Occipital lobe (tissue), 3 donors: ENCODE data around the gene LRRC56. TPM values are rescaled to one million over a fixed set of nuclear protein-coding genes. Genes with fewer than 3 reads are reported as not detected.

Experiments used
- DNase-seq: peaks from one replicate; lab custom pipeline; 2025; lab: John Stamatoyannopoulos, UW
- small RNA-seq: library from RNA; depleted of rRNA; stranded (forward); fragments of <200 nt; gene quantifications from one replicate; pipeline ENCODE3, GENCODE V24; 2014
- total RNA-seq: library from RNA; depleted of rRNA; stranded (reverse); fragments of >200 nt; gene quantifications from one replicate; pipeline ENCODE4 v1.2.3, GENCODE V29; 2014

Gene LRRC56
- total RNA-seq, 1 donor from 2014 or later: 1.1 TPM

- DNase-seq: no peak
Observed at GRCh38 chr11:592918-593317, 55.6 kb downstream of the LRRC56 start.

GRCh38 chr11:593347-593746 lies 56.0 kb downstream of the LRRC56 start:
- DNase-seq: no peak

- DNase-seq: no peak
Observed at GRCh38 chr11:595400-595799, 58.1 kb downstream of the LRRC56 start.

- DNase-seq: no peak
Observed at GRCh38 chr11:596374-596773, 59.0 kb downstream of the LRRC56 start.

- no peak for DNase-seq
Observed at GRCh38 chr11:597166-597725, 59.9 kb downstream of the LRRC56 start.

GRCh38 chr11:598005-598680 lies 60.8 kb downstream of the LRRC56 start:
- no peak for DNase-seq

GRCh38 chr11:601573-602245 lies 64.4 kb downstream of the LRRC56 start:
- DNase-seq: no peak

GRCh38 chr11:603154-603553 lies 65.8 kb downstream of the LRRC56 start:
- no peak for DNase-seq

Small RNA genes within 50 kb of the gene (small RNA-seq; reads per million reads assigned to genes)
- gene MIR210: 2.6 reads per million, percentile 86 among the genes with 10 or more reads in this experiment

Other genes starting within 250 kb of the LRRC56 start
- gene PGGHG, start 248.4 kb upstream of the LRRC56 start, total RNA-seq: 1.4 TPM
- not detected for gene IFITM5, start 238.0 kb upstream of the LRRC56 start, total RNA-seq
- 1.6 TPM for gene IFITM2, start 229.7 kb upstream of the LRRC56 start, total RNA-seq
- 6.9 TPM for gene IFITM1, start 223.5 kb upstream of the LRRC56 start, total RNA-seq
- 5.5 TPM for gene IFITM3, start 216.7 kb upstream of the LRRC56 start, total RNA-seq
- 99.5 TPM for gene B4GALNT4, start 168.0 kb upstream of the LRRC56 start, total RNA-seq
- gene PKP3, start 143.3 kb upstream of the LRRC56 start, total RNA-seq: under 0.01 TPM
- gene SIGIRR, start 122.5 kb upstream of the LRRC56 start, total RNA-seq: 14.8 TPM
- not detected for gene ANO9, start 95.5 kb upstream of the LRRC56 start, total RNA-seq
- 21.8 TPM for gene PTDSS2, start 87.2 kb upstream of the LRRC56 start, total RNA-seq
- gene RNH1, start 30.3 kb upstream of the LRRC56 start, total RNA-seq: 42.1 TPM
- 27.0 TPM for gene HRAS, start 2.0 kb upstream of the LRRC56 start, total RNA-seq
- gene LMNTD2, start 23.2 kb downstream of the LRRC56 start, total RNA-seq: 0.16 TPM
- gene RASSF7, start 23.4 kb downstream of the LRRC56 start, total RNA-seq: 2.5 TPM
- gene PHRF1, start 38.9 kb downstream of the LRRC56 start, total RNA-seq: 27.3 TPM
- gene IRF7, start 78.4 kb downstream of the LRRC56 start, total RNA-seq: 7.6 TPM
- gene CDHR5, start 87.4 kb downstream of the LRRC56 start, total RNA-seq: not detected
- not detected for gene SCT, start 89.7 kb downstream of the LRRC56 start, total RNA-seq
- 0.16 TPM for gene DRD4, start 99.7 kb downstream of the LRRC56 start, total RNA-seq
- gene DEAF1, start 157.7 kb downstream of the LRRC56 start, total RNA-seq: 50.7 TPM
- gene TMEM80, start 158.3 kb downstream of the LRRC56 start, total RNA-seq: 11.7 TPM
- gene EPS8L2, start 168.7 kb downstream of the LRRC56 start, total RNA-seq: 1.4 TPM
- gene TALDO1, start 209.9 kb downstream of the LRRC56 start, total RNA-seq: 61.0 TPM
- gene GATD1, start 240.0 kb downstream of the LRRC56 start, total RNA-seq: 22.3 TPM